Fibroblast of lung (primary cell): ENCODE measurements around the gene PDE4B. TPM values are rescaled to one million over a fixed set of nuclear protein-coding genes. Genes with fewer than 3 reads are reported as not detected.

Experiments
- DNase-seq, 2 donors: peaks; one replicate each; pipeline versions ENCODE4 v3.0.0 to v3.0.0-alpha.2; 2010; ENCODE audit warnings: low read depth in 2 of 2
- H2AFZ ChIP-seq: 2 replicates; pipeline ENCODE4 v1.5.1; 2012; ENCODE audit warnings: low read length, control low read depth, inconsistent platforms
- H3K27ac ChIP-seq: 2 replicates; pipeline ENCODE4 v1.5.1; 2011; ENCODE audit warnings: low read length, control low read depth; ENCODE audit not compliant: insufficient read depth
- H3K27me3 ChIP-seq: 2 replicates; pipeline ENCODE4 v1.5.1; 2011; ENCODE audit warnings: mild to moderate bottlenecking, low read length; ENCODE audit not compliant: control insufficient read depth, insufficient read depth
- H3K36me3 ChIP-seq: 2 replicates; pipeline ENCODE4 v1.5.1; 2011; ENCODE audit warnings: low read length; ENCODE audit not compliant: control insufficient read depth, insufficient read depth
- H3K4me1 ChIP-seq: 2 replicates; pipeline ENCODE4 v1.5.1; 2011; ENCODE audit warnings: low read length; ENCODE audit not compliant: control insufficient read depth, insufficient read depth; ENCODE audit errors: extremely low read depth
- H3K4me2 ChIP-seq: 2 replicates; pipeline ENCODE4 v1.5.1; 2011; ENCODE audit warnings: low read length, control low read depth; ENCODE audit not compliant: insufficient read depth; ENCODE audit errors: extremely low read depth
- H3K4me3 ChIP-seq, 4 experiments: fragments of 200-600 bp in 1 of 4; sonication (generic) in 1 of 4; replicated peaks in 1 of 4; 2 replicates each; pipeline ENCODE4 v1.5.1; 2011 to 2016; ENCODE audit warnings: low read length in 4 of 4, low read depth in 3 of 4, mild to moderate bottlenecking in 3 of 4, control low read depth in 2 of 4, inconsistent platforms in 1 of 4, mixed read lengths in 1 of 4; ENCODE audit not compliant: insufficient read depth in 1 of 4; ENCODE audit errors: control extremely low read depth in 1 of 4
- H3K79me2 ChIP-seq: 2 replicates; pipeline ENCODE4 v1.5.1; 2012; ENCODE audit warnings: mild to moderate bottlenecking, low read length, inconsistent platforms; ENCODE audit not compliant: control insufficient read depth, insufficient read depth
- H3K9ac ChIP-seq: 2 replicates; pipeline ENCODE4 v1.5.1; 2011; ENCODE audit warnings: mild to moderate bottlenecking, low read length, control low read depth; ENCODE audit not compliant: insufficient read depth
- H3K9me3 ChIP-seq: 2 replicates; pipeline ENCODE4 v1.5.1; 2012; ENCODE audit warnings: low read depth, low read length; ENCODE audit not compliant: control insufficient read depth, insufficient read depth
- H4K20me1 ChIP-seq: 2 replicates; pipeline ENCODE4 v1.5.1; 2011; ENCODE audit warnings: low read length; ENCODE audit not compliant: control insufficient read depth, insufficient read depth; ENCODE audit errors: extremely low read depth
- EZH2 ChIP-seq: IDR thresholded peaks from 2 replicates; pipeline ENCODE4 v1.5.1; 2012; ENCODE audit warnings: low read length, control low read depth, mild to moderate bottlenecking; ENCODE audit errors: missing control alignments
- polyA plus RNA-seq, 2 donors: library from polyadenylated mRNA; depleted of rRNA in 1 of 2; stranded (reverse) in 1 of 2; unstranded in 1 of 2; fragments of >200 nt; gene quantifications; 2 replicates each; pipeline ENCODE4 v1.2.1, GENCODE V29; 2011 to 2012; ENCODE audit warnings: missing spikeins in 1 of 2
- total RNA-seq: library from RNA; depleted of rRNA; stranded (reverse); fragments of >200 nt; gene quantifications from 2 replicates; pipeline ENCODE4 v1.2.1, GENCODE V29; 2014
- TF ChIP-seq, protein P1 (sequence below), 2 donors: IDR thresholded peaks in 1 of 2; conservative IDR thresholded peaks in 1 of 2; 1 replicate in 1 of 2; 2 replicates in 1 of 2; pipeline ENCODE4 v1.5.1; 2011 to 2012; ENCODE audit warnings: low read length in 2 of 2, control low read depth in 1 of 2, inconsistent platforms in 1 of 2, low read depth in 1 of 2, mild to moderate bottlenecking in 1 of 2

Gene PDE4B
- total and polyA plus RNA-seq, 2 donors (not counting 1 experiment from before 2014, with no cell fraction given), result 3.7 to 19.8 TPM

GRCh38 chr1:65992165-65992821 lies 199.6 kb downstream of the PDE4B start:
- no peak overlapping the region for H2AFZ ChIP-seq

GRCh38 chr1:65992831-65993271 lies 200.2 kb downstream of the PDE4B start:
- no peaks in the 10 kb centered on the region for H3K9me3 ChIP-seq
- no peaks in the 10 kb centered on the region for H3K36me3 ChIP-seq
- H3K27me3 ChIP-seq, result no peaks in the 10 kb centered on the region
- no peaks in the 10 kb centered on the region for H3K4me1 ChIP-seq
- H3K9ac ChIP-seq, result no peak overlapping the region
- H2AFZ ChIP-seq, result no peak overlapping the region
- H3K4me3 ChIP-seq, result no peak overlapping the region
- H3K4me2 ChIP-seq, result no peak overlapping the region
- H3K27ac ChIP-seq, result no peak overlapping the region
- peak in 1 of 2 donors; percentile 12 for DNase-seq
- H4K20me1 ChIP-seq, result no peaks in the 10 kb centered on the region
- TF ChIP-seq EZH2, result no peak
- H3K79me2 ChIP-seq, result no peaks in the 10 kb centered on the region

More at GRCh38 chr1:65992165-65992821, 199.6 kb downstream of the PDE4B start:
- no peaks in the 10 kb centered on the region for H3K4me1 ChIP-seq
- H3K9ac ChIP-seq, result no peak overlapping the region
- no peaks in the 10 kb centered on the region for H3K9me3 ChIP-seq
- DNase-seq, result peak; percentile 15 to 36
- H3K4me3 ChIP-seq, result no peak overlapping the region
- H3K27ac ChIP-seq, result no peak overlapping the region
- no peak overlapping the region for H3K4me2 ChIP-seq
- no peaks in the 10 kb centered on the region for H3K27me3 ChIP-seq
- TF ChIP-seq, protein P1, sequence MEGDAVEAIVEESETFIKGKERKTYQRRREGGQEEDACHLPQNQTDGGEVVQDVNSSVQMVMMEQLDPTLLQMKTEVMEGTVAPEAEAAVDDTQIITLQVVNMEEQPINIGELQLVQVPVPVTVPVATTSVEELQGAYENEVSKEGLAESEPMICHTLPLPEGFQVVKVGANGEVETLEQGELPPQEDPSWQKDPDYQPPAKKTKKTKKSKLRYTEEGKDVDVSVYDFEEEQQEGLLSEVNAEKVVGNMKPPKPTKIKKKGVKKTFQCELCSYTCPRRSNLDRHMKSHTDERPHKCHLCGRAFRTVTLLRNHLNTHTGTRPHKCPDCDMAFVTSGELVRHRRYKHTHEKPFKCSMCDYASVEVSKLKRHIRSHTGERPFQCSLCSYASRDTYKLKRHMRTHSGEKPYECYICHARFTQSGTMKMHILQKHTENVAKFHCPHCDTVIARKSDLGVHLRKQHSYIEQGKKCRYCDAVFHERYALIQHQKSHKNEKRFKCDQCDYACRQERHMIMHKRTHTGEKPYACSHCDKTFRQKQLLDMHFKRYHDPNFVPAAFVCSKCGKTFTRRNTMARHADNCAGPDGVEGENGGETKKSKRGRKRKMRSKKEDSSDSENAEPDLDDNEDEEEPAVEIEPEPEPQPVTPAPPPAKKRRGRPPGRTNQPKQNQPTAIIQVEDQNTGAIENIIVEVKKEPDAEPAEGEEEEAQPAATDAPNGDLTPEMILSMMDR (conservative IDR thresholded peaks at IDR 0.05 in 1 of 2, IDR thresholded peaks at IDR 0.05 in 1 of 2; ENCODE audit: low read depth in 1 of 2, low read length in 2 of 2), result peak in 1 of 2 donors; percentile 12
- no peak for TF ChIP-seq EZH2
- H3K36me3 ChIP-seq, result no peaks in the 10 kb centered on the region
- H3K79me2 ChIP-seq, result no peaks in the 10 kb centered on the region
- no peaks in the 10 kb centered on the region for H4K20me1 ChIP-seq

GRCh38 chr1:65994223-65994622 lies 201.5 kb downstream of the PDE4B start:
- H3K79me2 ChIP-seq, result no peaks in the 10 kb centered on the region
- no peaks in the 10 kb centered on the region for H3K36me3 ChIP-seq
- no peaks in the 10 kb centered on the region for H3K9me3 ChIP-seq
- no peak overlapping the region for H2AFZ ChIP-seq
- H3K4me2 ChIP-seq, result no peak overlapping the region
- H3K27ac ChIP-seq, result no peak overlapping the region
- no peak for DNase-seq
- H3K9ac ChIP-seq, result no peak overlapping the region
- no peak overlapping the region for H3K4me3 ChIP-seq
- no peaks in the 10 kb centered on the region for H3K27me3 ChIP-seq
- no peak for TF ChIP-seq EZH2
- TF ChIP-seq, protein P1 (conservative IDR thresholded peaks at IDR 0.05 in 1 of 2, IDR thresholded peaks at IDR 0.05 in 1 of 2; ENCODE audit: low read depth in 1 of 2, low read length in 2 of 2), result no peak
- no peaks in the 10 kb centered on the region for H4K20me1 ChIP-seq
- H3K4me1 ChIP-seq, result no peaks in the 10 kb centered on the region
